ENCODE results near the gene PKD2L2. TPM values are rescaled to one million over a fixed set of nuclear protein-coding genes. Genes with fewer than 3 reads are reported as not detected.

Gene PKD2L2
- total and polyA plus RNA-seq, 9 donors = 0.21 to 1.2 (median 0.50) TPM

Other genes starting within 250 kb of the PKD2L2 start
- gene KLHL3, start 153.4 kb upstream of the PKD2L2 start, total RNA-seq = 3.6 TPM
- 1 to 10 TPM; 2.6 to 4.8 (median 4.0) TPM for gene KLHL3, start 153.4 kb upstream of the PKD2L2 start, polyA plus RNA-seq (ENCODE audit: insufficient read depth in 1 of 8, insufficient read length in 8 of 8, low replicate concordance in 1 of 8)
- 9.2 TPM for gene HNRNPA0, start 135.1 kb upstream of the PKD2L2 start, total RNA-seq
- 10 to 100 TPM; 31.2 to 55.2 (median 42.7) TPM for gene HNRNPA0, start 135.1 kb upstream of the PKD2L2 start, polyA plus RNA-seq (ENCODE audit: insufficient read depth in 1 of 8, insufficient read length in 8 of 8, low replicate concordance in 1 of 8)
- gene MYOT, start 21.6 kb upstream of the PKD2L2 start, total RNA-seq = 125 TPM
- gene MYOT, start 21.6 kb upstream of the PKD2L2 start, polyA plus RNA-seq (ENCODE audit: insufficient read depth in 1 of 8, insufficient read length in 8 of 8, low replicate concordance in 1 of 8) = 100 to 1,000 TPM; 165 to 257 (median 216) TPM
- gene FAM13B, start 143.6 kb downstream of the PKD2L2 start, total RNA-seq = 18.5 TPM
- 10 to 100 TPM; 16.4 to 25.8 (median 20.0) TPM for gene FAM13B, start 143.6 kb downstream of the PKD2L2 start, polyA plus RNA-seq (ENCODE audit: insufficient read depth in 1 of 8, insufficient read length in 8 of 8, low replicate concordance in 1 of 8)
- gene WNT8A, start 194.6 kb downstream of the PKD2L2 start, total RNA-seq = not detected
- gene WNT8A, start 194.6 kb downstream of the PKD2L2 start, polyA plus RNA-seq (ENCODE audit: insufficient read depth in 1 of 8, insufficient read length in 8 of 8, low replicate concordance in 1 of 8) = under 1 TPM in 2 of 8 donors, not detected in 6; 0.08 to 0.36 TPM
- gene NME5, start 250.0 kb downstream of the PKD2L2 start, total RNA-seq = 0.44 TPM
- 1 to 10 TPM in 2 of 8 donors, under 1 TPM in 6; 0.53 to 1.2 (median 0.65) TPM for gene NME5, start 250.0 kb downstream of the PKD2L2 start, polyA plus RNA-seq (ENCODE audit: insufficient read depth in 1 of 8, insufficient read length in 8 of 8, low replicate concordance in 1 of 8)